Hepatocyte (in vitro differentiated cells): ENCODE data around the gene FARP1.

Experiments used
- CTCF ChIP-seq: fragments of 200-600 bp; sonication (generic); IDR thresholded peaks from 2 replicates; pipeline ENCODE4 v1.5.1; 2016; ENCODE audit warnings: antibody characterized with exemption, mild to moderate bottlenecking; ENCODE audit not compliant: poor library complexity
- EZH2 ChIP-seq: fragments of 200-600 bp; sonication (generic); IDR thresholded peaks from 2 replicates; pipeline ENCODE4 v1.6.1; 2016; ENCODE audit warnings: antibody characterized with exemption, mild to moderate bottlenecking, borderline replicate concordance

GRCh38 chr13:98228661-98229341 lies 85.9 kb downstream of the FARP1 start:
- TF ChIP-seq CTCF, result no peak
- TF ChIP-seq EZH2, result no peak
